ENCODE measurements around the gene NUCB2. TPM values are rescaled to one million over a fixed set of nuclear protein-coding genes. Genes with fewer than 3 reads are reported as not detected.

The NUCB2 gene
- total RNA-seq: 46.1 and 52.2 TPM in 2 replicates

DNA sequence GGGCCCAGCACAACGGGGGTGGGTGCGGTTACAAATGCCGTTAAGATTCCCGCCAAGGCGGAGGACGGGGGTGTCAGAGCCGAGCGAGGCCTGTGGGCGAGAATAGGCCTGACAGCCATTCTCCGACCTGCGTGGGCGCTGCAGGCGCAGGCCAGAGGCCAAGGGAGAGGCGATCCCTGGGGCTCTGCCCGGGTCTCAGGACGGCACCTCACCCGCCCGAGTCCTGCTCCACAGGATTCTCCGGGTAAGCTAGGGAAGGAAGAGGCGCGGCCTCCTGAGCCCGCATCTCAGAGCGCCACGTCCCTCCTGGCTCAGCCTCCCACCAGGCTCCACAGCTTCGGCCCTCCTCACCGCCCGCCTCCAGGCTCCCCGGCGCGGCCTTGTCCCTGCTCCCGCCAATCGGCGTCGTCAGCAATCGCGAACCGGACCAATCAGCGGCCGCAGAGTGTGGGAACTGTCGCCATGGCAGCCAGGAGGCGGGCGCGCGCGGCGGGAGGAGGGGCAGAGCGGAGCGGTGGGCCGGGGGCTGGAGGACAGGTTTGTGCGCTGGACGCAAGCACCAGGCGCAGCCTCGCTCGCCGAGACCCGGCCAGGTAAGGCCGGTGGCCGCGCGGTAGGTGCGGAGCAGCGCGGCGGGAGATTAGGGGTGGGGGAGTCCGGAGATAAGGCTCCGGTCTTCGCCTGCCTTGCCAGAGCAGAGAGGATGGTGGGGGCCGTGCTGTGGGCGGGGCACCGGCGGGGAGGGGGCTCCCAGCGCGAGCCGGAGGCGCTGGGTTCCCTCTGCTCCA is at the start of gene NUCB2:
Gene NUCB2 (plus strand): TSS at position 504 of the 788 bp plus-strand sequence. CDS start 18,585 bp downstream, outside the sequence.

DNA sequence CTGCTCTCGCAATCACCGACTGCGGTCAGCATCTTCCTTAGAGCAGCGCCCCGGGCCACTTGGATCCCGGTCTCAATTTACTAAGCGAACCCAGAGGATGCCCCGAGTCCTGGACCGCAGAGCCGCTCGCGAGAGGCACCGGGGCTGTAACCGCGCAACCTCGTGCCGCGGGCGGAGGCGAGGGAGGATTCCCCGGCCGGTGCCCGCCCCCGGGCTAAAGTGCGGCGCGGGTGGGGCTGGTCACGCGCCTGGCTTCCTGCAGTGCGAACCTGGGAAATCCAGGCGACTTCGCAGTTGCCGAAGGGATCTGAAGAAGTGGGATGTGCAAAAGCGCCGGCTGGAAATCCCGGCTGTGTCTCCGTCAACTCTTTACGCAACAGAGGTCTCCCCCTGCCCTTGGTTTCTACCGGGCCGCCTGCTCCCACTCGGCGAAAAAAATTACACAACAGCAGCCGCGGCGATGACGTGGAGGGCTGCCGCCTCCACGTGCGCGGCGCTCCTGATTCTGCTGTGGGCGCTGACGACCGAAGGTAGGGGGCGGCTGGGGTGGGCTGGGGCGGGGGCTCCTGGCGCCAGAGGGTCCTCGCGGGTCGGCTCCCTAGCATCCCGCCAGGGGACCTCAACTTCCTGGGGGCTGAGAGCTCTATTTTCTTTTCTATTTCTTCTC is 75.1 kb downstream of the NUCB2 start, which contains the start of gene NCR3LG1:
Gene NCR3LG1 (plus strand): TSS at position 291 of the 667 bp plus-strand sequence. CDS start 170 bp downstream, at position 461.

Other genes starting within 250 kb of the NUCB2 start
- 653 and 1,574 TPM in 2 replicates for gene RPS13, start 199.1 kb upstream of the NUCB2 start, total RNA-seq
- gene PIK3C2A, start 68.8 kb upstream of the NUCB2 start, total RNA-seq: 26.5 and 41.8 TPM in 2 replicates
- 14.7 and 27.6 TPM in 2 replicates for gene NCR3LG1, start 75.1 kb downstream of the NUCB2 start, total RNA-seq
- gene KCNJ11, start 111.9 kb downstream of the NUCB2 start, total RNA-seq: not detected in 2 replicates
- gene ABCC8, start 200.1 kb downstream of the NUCB2 start, total RNA-seq: not detected in 2 replicates